ENCODE results near the gene BCL3. TPM values are rescaled to one million over a fixed set of nuclear protein-coding genes. Genes with fewer than 3 reads are reported as not detected.
A peak's percentile ranks its signal among the peaks of the same experiment; 100 is the strongest.

Gene BCL3
- total RNA-seq, 3 donors from 2014 or later = 78.9 to 145 (median 90.6) TPM

- Histone ChIP-seq H3K4me1 (ENCODE audit: low read depth) (peaks cover 70% of the 10 kb centered on the region), H3K36me3 (ENCODE audit: low read depth) (no peaks in the 10 kb centered on the region), H3K9me3 (no peaks in the 10 kb centered on the region), H3K4me3 (no peak overlapping the region)
- intact Hi-C loops (cut with DNase I, micrococcal nuclease) = no loop called here
- TF ChIP-seq, protein P1, sequence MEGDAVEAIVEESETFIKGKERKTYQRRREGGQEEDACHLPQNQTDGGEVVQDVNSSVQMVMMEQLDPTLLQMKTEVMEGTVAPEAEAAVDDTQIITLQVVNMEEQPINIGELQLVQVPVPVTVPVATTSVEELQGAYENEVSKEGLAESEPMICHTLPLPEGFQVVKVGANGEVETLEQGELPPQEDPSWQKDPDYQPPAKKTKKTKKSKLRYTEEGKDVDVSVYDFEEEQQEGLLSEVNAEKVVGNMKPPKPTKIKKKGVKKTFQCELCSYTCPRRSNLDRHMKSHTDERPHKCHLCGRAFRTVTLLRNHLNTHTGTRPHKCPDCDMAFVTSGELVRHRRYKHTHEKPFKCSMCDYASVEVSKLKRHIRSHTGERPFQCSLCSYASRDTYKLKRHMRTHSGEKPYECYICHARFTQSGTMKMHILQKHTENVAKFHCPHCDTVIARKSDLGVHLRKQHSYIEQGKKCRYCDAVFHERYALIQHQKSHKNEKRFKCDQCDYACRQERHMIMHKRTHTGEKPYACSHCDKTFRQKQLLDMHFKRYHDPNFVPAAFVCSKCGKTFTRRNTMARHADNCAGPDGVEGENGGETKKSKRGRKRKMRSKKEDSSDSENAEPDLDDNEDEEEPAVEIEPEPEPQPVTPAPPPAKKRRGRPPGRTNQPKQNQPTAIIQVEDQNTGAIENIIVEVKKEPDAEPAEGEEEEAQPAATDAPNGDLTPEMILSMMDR (IDR thresholded peaks at IDR 0.05) = no peak
- ATAC-seq = peak; percentile 41
- peak; percentile 83 to 90 (median 85) for DNase-seq
These were observed 3.1 kb upstream of the BCL3 start for GRCh38 chr19:44745341-44745831.

- intact Hi-C loops (cut with DNase I, micrococcal nuclease) = no loop called here
- ATAC-seq (no peak), DNase-seq (peak in 2 of 3 donors; percentile 14)
- TF ChIP-seq, protein P1 (IDR thresholded peaks at IDR 0.05) = no peak
- Histone ChIP-seq H3K36me3 (ENCODE audit: low read depth) (no peaks in the 10 kb centered on the region), H3K4me3 (no peak overlapping the region), H3K4me1 (ENCODE audit: low read depth) (peaks cover 70% of the 10 kb centered on the region), H3K9me3 (no peaks in the 10 kb centered on the region)
These were observed 2.5 kb upstream of the BCL3 start for GRCh38 chr19:44745887-44746600.

DNA sequence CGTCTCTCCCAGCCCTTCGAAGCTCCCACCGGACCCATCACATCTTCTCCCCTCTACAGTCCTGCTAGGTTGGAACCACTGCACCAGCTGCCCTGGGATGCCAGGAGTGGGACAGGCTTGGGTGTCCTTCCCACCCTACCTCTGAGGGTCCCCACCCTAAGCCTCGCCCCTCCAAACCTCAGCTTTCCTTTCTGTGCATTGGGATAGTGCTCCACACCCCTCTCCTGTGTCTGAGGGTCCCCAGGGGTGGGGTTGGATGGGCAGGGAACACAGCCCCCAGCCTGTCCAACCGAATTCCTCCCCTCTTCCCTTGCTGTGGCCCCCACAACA lies 1.9 kb upstream of the BCL3 start:
- Histone ChIP-seq H3K9me3 (no peaks in the 10 kb centered on the region), H3K4me3 (no peak overlapping the region), H3K4me1 (ENCODE audit: low read depth) (peaks cover 70% of the 10 kb centered on the region), H3K36me3 (ENCODE audit: low read depth) (no peaks in the 10 kb centered on the region)
- TF ChIP-seq, protein P1 (IDR thresholded peaks at IDR 0.05) = no peak
- peak in 1 of 3 donors; percentile 61 for DNase-seq
- no peak for ATAC-seq
- intact Hi-C loops (cut with DNase I, micrococcal nuclease) = no loop called here

DNA sequence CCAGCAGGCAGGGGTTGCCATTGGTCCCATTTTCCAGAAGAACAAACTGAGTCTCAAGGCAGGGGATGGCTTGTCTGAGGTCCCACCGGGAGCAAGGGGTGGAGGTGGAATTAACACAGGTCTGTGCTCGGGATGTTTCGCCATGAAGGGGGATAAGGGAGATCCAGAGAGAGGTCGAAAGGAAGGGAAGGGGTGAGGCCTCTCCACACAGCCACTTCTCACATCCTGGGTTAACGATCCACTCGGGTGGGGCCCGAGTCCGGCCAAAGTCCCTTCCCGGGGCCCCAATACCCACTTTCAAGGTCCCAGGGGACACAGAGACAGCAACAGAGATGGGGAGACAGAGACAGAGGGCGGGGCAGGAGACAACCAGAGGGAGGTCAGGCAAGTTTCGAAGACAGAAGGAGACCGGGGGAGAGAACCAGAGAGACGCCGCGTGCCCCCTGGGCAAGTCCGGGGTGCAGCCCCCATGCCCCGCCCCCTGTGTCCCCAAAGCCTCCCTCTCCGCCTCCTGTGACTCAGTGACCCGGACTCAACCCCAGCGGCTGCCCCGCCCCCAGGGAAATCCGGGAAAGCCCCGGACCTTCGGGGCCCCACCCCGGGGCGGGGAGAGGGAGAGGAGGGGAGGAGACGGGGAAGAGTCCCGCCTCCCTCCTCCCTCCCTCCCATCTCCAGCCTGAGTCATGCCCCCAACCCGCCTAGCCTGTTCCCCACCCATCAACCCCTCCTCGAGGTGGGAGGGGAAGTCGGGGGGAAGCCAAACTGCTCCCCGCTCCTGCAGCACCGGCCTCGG lies 1.4 kb upstream of the BCL3 start:
- Histone ChIP-seq H3K36me3 (ENCODE audit: low read depth) (no peaks in the 10 kb centered on the region), H3K4me3 (peak overlapping the region; percentile 14), H3K9me3 (no peaks in the 10 kb centered on the region), H3K4me1 (ENCODE audit: low read depth) (peaks cover 69% of the 10 kb centered on the region)
- DNase-seq (peak; percentile 97 to 98 (median 97)), ATAC-seq (peak; percentile 82)
- TF ChIP-seq, protein P1 (IDR thresholded peaks at IDR 0.05) = no peak
- intact Hi-C loops (cut with DNase I, micrococcal nuclease) = no loop called here

GRCh38 chr19:44747739-44748425 lies 626 bp upstream of the BCL3 start:
- intact Hi-C loops (cut with DNase I, micrococcal nuclease) = no loop called here
- DNase-seq (peak; percentile 83 to 89 (median 86)), ATAC-seq (peak; percentile 53)
- Histone ChIP-seq H3K36me3 (ENCODE audit: low read depth) (no peaks in the 10 kb centered on the region), H3K4me1 (ENCODE audit: low read depth) (peaks cover 69% of the 10 kb centered on the region), H3K9me3 (no peaks in the 10 kb centered on the region), H3K4me3 (peak overlapping the region; percentile 14)
- TF ChIP-seq, protein P1 (IDR thresholded peaks at IDR 0.05) = no peak

Measured in mucosa of descending colon (tissue), 3 donors.